Naive thymus-derived CD8-positive, alpha-beta T cell (primary cell): ENCODE measurements around the gene TRIM22. TPM values are rescaled to one million over a fixed set of nuclear protein-coding genes. Genes with fewer than 3 reads are reported as not detected.

Experiments
- ATAC-seq, 2 donors: fragments of 150-1000 bp; cut with Tn5 transposase in 1 of 2; sonication (Bioruptor Pico), chemical (Tn5 transposase) in 1 of 2; 1 replicate in 1 of 2; 2 replicates in 1 of 2; pipeline ENCODE4 v1.10.0; 2021; ENCODE audit warnings: mild to moderate bottlenecking in 2 of 2, moderate library complexity in 2 of 2
- POLR2A ChIA-PET: fragments of 350-600 bp; sonication (Branson Sonifier 250); formaldehyde crosslinking; loops from one replicate; lab custom pipeline; 2021; ENCODE audit warnings: antibody characterized with exemption; lab: Charles Lee
- DNase-seq, 10 donors: peaks; one replicate each; pipeline versions ENCODE4 v3.0.0 to v3.0.0-alpha.2; 2020 to 2022
- H3K27ac Mint-ChIP-seq, 10 donors: one replicate each; pipeline ENCODE4 v1.8.0; 2020 to 2022; ENCODE audit warnings: mild to moderate bottlenecking in 10 of 10, mixed read lengths in 10 of 10, moderate library complexity in 4 of 10, inconsistent platforms in 1 of 10
- H3K27me3 Mint-ChIP-seq, 5 donors: one replicate each; pipeline ENCODE4 v1.8.0; 2021 to 2022; ENCODE audit warnings: mixed read lengths in 5 of 5
- H3K36me3 Mint-ChIP-seq, 3 donors: one replicate each; pipeline ENCODE4 v1.8.0; 2020 to 2022; ENCODE audit warnings: mixed read lengths in 3 of 3, mild to moderate bottlenecking in 2 of 3, inconsistent platforms in 1 of 3
- H3K4me1 Mint-ChIP-seq, 4 donors: one replicate each; pipeline ENCODE4 v1.8.0; 2021 to 2022; ENCODE audit warnings: mixed read lengths in 4 of 4
- H3K4me3 Mint-ChIP-seq, 10 donors: one replicate each; pipeline ENCODE4 v1.8.0; 2020 to 2022; ENCODE audit warnings: mild to moderate bottlenecking in 10 of 10, mixed read lengths in 10 of 10, moderate library complexity in 6 of 10, inconsistent platforms in 1 of 10
- H3K9me3 Mint-ChIP-seq, 9 donors: one replicate each; pipeline ENCODE4 v1.8.0; 2020 to 2022; ENCODE audit warnings: mixed read lengths in 9 of 9, mild to moderate bottlenecking in 3 of 9, inconsistent platforms in 1 of 9, moderate library complexity in 1 of 9
- polyA plus RNA-seq, 3 donors: library from polyadenylated mRNA; unstranded; fragments of 300-500 nt; fragmentation: Illumina TruSeq; gene quantifications; one replicate each; pipeline ENCODE4 v1.2.3, GENCODE V29; 2021
- total RNA-seq, 8 experiments: library from RNA in 2 of 8; stranded (reverse) in 2 of 8; gene quantifications; one replicate each; pipeline ENCODE4 v1.2.3 and lab custom pipeline; 2021 to 2026

TRIM22 gene
- total and polyA plus RNA-seq, 5 experiments from 2014 or later = 108 to 243 (median 143) TPM

- DNase-seq (peak in 2 of 10 donors; percentile 29), ATAC-seq (peak; percentile 8 to 51)
- H3K9me3 Mint-ChIP-seq = no peaks in the 10 kb centered on the region
- peaks cover 41 to 75% (median 67%) of the 10 kb centered on the region in 4 donors for H3K4me1 Mint-ChIP-seq
- peaks cover 5 to 38% (median 28%) of the 10 kb centered on the region in 3 donors for H3K36me3 Mint-ChIP-seq
- no peaks in the 10 kb centered on the region for H3K27me3 Mint-ChIP-seq
- H3K4me3 Mint-ChIP-seq = peak overlapping the region; percentile 92 to 97 (median 94)
- H3K27ac Mint-ChIP-seq = peak overlapping the region; percentile 91 to 98 (median 95)
- POLR2A ChIA-PET = interaction anchor here (3.2 kb wide), 1 partner anchor 9 kb away, joined by 24 read pairs; no protein-coding TSS in a partner anchor
These were observed 2.4 kb downstream of the TRIM22 start for GRCh38 chr11:5691964-5692361.

- Mint-ChIP-seq H3K4me3 (peak overlapping the region in 9 of 10 donors; percentile 27 to 70 (median 59)), H3K9me3 (no peaks in the 10 kb centered on the region), H3K4me1 (peaks cover 41 to 77% (median 66%) of the 10 kb centered on the region in 4 donors), H3K27ac (peak overlapping the region; percentile 14 to 90 (median 72)), H3K27me3 (no peaks in the 10 kb centered on the region), H3K36me3 (peaks cover 11 to 62% (median 39%) of the 10 kb centered on the region in 3 donors)
- DNase-seq = no peak
- POLR2A ChIA-PET = no interaction called here
- ATAC-seq = no peak
These were observed 5.1 kb downstream of the TRIM22 start for GRCh38 chr11:5694642-5695041.

- POLR2A ChIA-PET = interaction anchor here (0.7 kb wide), 1 partner anchor 18 kb away, joined by 4 read pairs; no protein-coding TSS in a partner anchor
- Mint-ChIP-seq H3K27me3 (no peaks in the 10 kb centered on the region), H3K4me3 (peak overlapping the region in 1 of 10 donors; percentile 48), H3K27ac (peak overlapping the region in 7 of 10 donors; percentile 13 to 87 (median 78)), H3K36me3 (peaks cover 11 to 71% (median 39%) of the 10 kb centered on the region in 3 donors), H3K4me1 (peaks cover 33 to 78% (median 73%) of the 10 kb centered on the region in 4 donors), H3K9me3 (no peaks in the 10 kb centered on the region)
- ATAC-seq (no peak), DNase-seq (no peak)
These were observed 6.0 kb downstream of the TRIM22 start for GRCh38 chr11:5695580-5695979.

GRCh38 chr11:5696210-5696609, 6.6 kb downstream of the TRIM22 start:
- Mint-ChIP-seq H3K36me3 (peaks cover 11 to 77% (median 41%) of the 10 kb centered on the region in 3 donors), H3K4me3 (peak overlapping the region in 2 of 10 donors; percentile 2 to 61), H3K9me3 (no peaks in the 10 kb centered on the region), H3K27me3 (no peaks in the 10 kb centered on the region), H3K27ac (peak overlapping the region; percentile 4 to 88 (median 79)), H3K4me1 (peaks cover 31 to 84% (median 76%) of the 10 kb centered on the region in 4 donors)
- DNase-seq = no peak
- POLR2A ChIA-PET = no interaction called here
- ATAC-seq = no peak

- POLR2A ChIA-PET = interaction anchor here (0.7 kb wide), 1 partner anchor 14 kb away, joined by 3 read pairs; the partner anchor contains the start of gene TRIM5
- peak overlapping the region; percentile 6 to 86 (median 64) for H3K27ac Mint-ChIP-seq
These were observed 8.7 kb downstream of the TRIM22 start for GRCh38 chr11:5698281-5698680.

GRCh38 chr11:5700421-5701054, 10.9 kb downstream of the TRIM22 start:
- peak overlapping the region in 6 of 10 donors; percentile 0 to 68 (median 26) for H3K4me3 Mint-ChIP-seq
- DNase-seq (no peak), ATAC-seq (no peak)
- H3K4me1 Mint-ChIP-seq = peaks cover 22 to 84% (median 70%) of the 10 kb centered on the region in 4 donors
- H3K27me3 Mint-ChIP-seq = no peaks in the 10 kb centered on the region
- POLR2A ChIA-PET = interaction anchor here (0.6 to 4.4 kb wide), 4 partner anchors 10 to 16 kb away, joined by 3 to 24 read pairs (median 4); partner anchors contain the start of gene TRIM22
- H3K9me3 Mint-ChIP-seq = no peaks in the 10 kb centered on the region
- peak overlapping the region in 7 of 10 donors; percentile 22 to 82 (median 58) for H3K27ac Mint-ChIP-seq
- peaks cover 6 to 91% (median 51%) of the 10 kb centered on the region in 3 donors for H3K36me3 Mint-ChIP-seq

More at GRCh38 chr11:5698281-5698680, 8.7 kb downstream of the TRIM22 start:
- Mint-ChIP-seq H3K4me3 (no peak overlapping the region), H3K36me3 (peaks cover 11 to 85% (median 50%) of the 10 kb centered on the region in 3 donors), H3K27me3 (no peaks in the 10 kb centered on the region), H3K9me3 (no peaks in the 10 kb centered on the region), H3K4me1 (peaks cover 29 to 88% (median 76%) of the 10 kb centered on the region in 4 donors)
- no peak for DNase-seq
- ATAC-seq = no peak

GRCh38 chr11:5701055-5701577, 11.5 kb downstream of the TRIM22 start:
- H3K4me1 Mint-ChIP-seq = peaks cover 21 to 81% (median 66%) of the 10 kb centered on the region in 4 donors
- H3K4me3 Mint-ChIP-seq = peak overlapping the region in 4 of 10 donors; percentile 15 to 68 (median 45)
- ATAC-seq = no peak
- peak overlapping the region in 6 of 10 donors; percentile 9 to 83 (median 70) for H3K27ac Mint-ChIP-seq
- H3K9me3 Mint-ChIP-seq = no peaks in the 10 kb centered on the region
- no peak for DNase-seq
- POLR2A ChIA-PET = interaction anchor here (1.5 to 4.4 kb wide), 2 partner anchors 10 to 13 kb away, joined by 6 to 24 read pairs; partner anchors contain the start of gene TRIM22
- no peaks in the 10 kb centered on the region for H3K27me3 Mint-ChIP-seq
- H3K36me3 Mint-ChIP-seq = peaks cover 6 to 91% (median 48%) of the 10 kb centered on the region in 3 donors

- no peak for DNase-seq
- peak overlapping the region in 2 of 10 donors; percentile 28 to 45 for H3K4me3 Mint-ChIP-seq
- H3K4me1 Mint-ChIP-seq = peaks cover 10 to 56% (median 43%) of the 10 kb centered on the region in 4 donors
- ATAC-seq = no peak
- H3K27me3 Mint-ChIP-seq = no peaks in the 10 kb centered on the region
- H3K27ac Mint-ChIP-seq = peak overlapping the region in 9 of 10 donors; percentile 20 to 89 (median 73)
- H3K9me3 Mint-ChIP-seq = no peaks in the 10 kb centered on the region
- peaks cover 4 to 89% (median 40%) of the 10 kb centered on the region in 3 donors for H3K36me3 Mint-ChIP-seq
- POLR2A ChIA-PET = interaction anchor here (0.6 kb wide), 1 partner anchor 11 kb away, joined by 5 read pairs; no protein-coding TSS in a partner anchor
These were observed 14.3 kb downstream of the TRIM22 start for GRCh38 chr11:5703741-5704536.

- Mint-ChIP-seq H3K36me3 (peaks cover 9 to 87% (median 34%) of the 10 kb centered on the region in 3 donors), H3K27me3 (no peaks in the 10 kb centered on the region), H3K27ac (peak overlapping the region in 9 of 10 donors; percentile 11 to 80 (median 53)), H3K4me1 (peaks cover 13 to 43% (median 35%) of the 10 kb centered on the region in 4 donors), H3K4me3 (no peak overlapping the region), H3K9me3 (no peaks in the 10 kb centered on the region)
- no peak for DNase-seq
- ATAC-seq = no peak
- POLR2A ChIA-PET = no interaction called here
These were observed 16.1 kb downstream of the TRIM22 start for GRCh38 chr11:5705688-5706087.

GRCh38 chr11:5712507-5712906, 22.9 kb downstream of the TRIM22 start:
- Mint-ChIP-seq H3K4me3 (no peak overlapping the region), H3K4me1 (peaks cover 0 to 6% (median 3%) of the 10 kb centered on the region in 4 donors), H3K36me3 (peaks cover 9 to 32% (median 9%) of the 10 kb centered on the region in 3 donors), H3K27me3 (no peaks in the 10 kb centered on the region), H3K9me3 (peaks cover 0 to 3% (median 0%) of the 10 kb centered on the region in 9 donors), H3K27ac (peak overlapping the region in 7 of 10 donors; percentile 14 to 81 (median 51))
- POLR2A ChIA-PET = interaction anchor here (0.8 to 1.8 kb wide), 3 partner anchors 12 to 28 kb away, joined by 3 to 4 read pairs (median 4); no protein-coding TSS in a partner anchor
- ATAC-seq (peak; percentile 47 to 53), DNase-seq (peak in 2 of 10 donors; percentile 21 to 28)

GRCh38 chr11:5713695-5714094, 24.1 kb downstream of the TRIM22 start:
- POLR2A ChIA-PET = interaction anchor here (0.6 kb wide), 1 partner anchor 19 kb away, joined by 4 read pairs; no protein-coding TSS in a partner anchor
- H3K4me1 Mint-ChIP-seq = peaks cover 0 to 6% (median 3%) of the 10 kb centered on the region in 4 donors
- no peak for ATAC-seq
- peak overlapping the region in 6 of 10 donors; percentile 21 to 62 (median 38) for H3K27ac Mint-ChIP-seq
- no peak overlapping the region for H3K4me3 Mint-ChIP-seq
- no peaks in the 10 kb centered on the region for H3K27me3 Mint-ChIP-seq
- peaks cover 8 to 22% (median 11%) of the 10 kb centered on the region in 3 donors for H3K36me3 Mint-ChIP-seq
- peaks cover 0 to 7% (median 6%) of the 10 kb centered on the region in 9 donors for H3K9me3 Mint-ChIP-seq
- no peak for DNase-seq
